PC-3 (cell line): ENCODE data around the gene ZNF8. TPM values are rescaled to one million over a fixed set of nuclear protein-coding genes. Genes with fewer than 3 reads are reported as not detected.
"Not testable (repeated sequence)": the region's sequence is repeated elsewhere in the genome, so short reads cannot be mapped to it uniquely, and the experiment has no call there.

Experiments used
- ATAC-seq: fragments of 200-7000 bp; cut with Tn5 transposase; 2 replicates; pipeline ENCODE4 v1.9.1; 2020; ENCODE audit warnings: mild to moderate bottlenecking, moderate library complexity
- BruUV-seq: library from RNA; stranded (reverse); fragments of 400-500 nt; replicated peaks from 2 replicates; lab custom pipeline; 2021; lab: Mats Ljungman, UMichigan
- CTCF ChIA-PET: fragments of 300-600 bp; sonication (Branson Sonifier 250); formaldehyde crosslinking; loops from one replicate; lab custom pipeline; 2022; ENCODE audit warnings: antibody characterized with exemption; lab: Charles Lee
- POLR2A ChIA-PET: fragments of 300-600 bp; sonication (Branson Sonifier 250); formaldehyde crosslinking; loops from one replicate; lab custom pipeline; 2022; ENCODE audit warnings: antibody characterized with exemption; ENCODE audit not compliant: unreplicated experiment; lab: Charles Lee
- DNase-seq: peaks from one replicate; pipeline ENCODE4 v3.0.0-alpha.2; 2015
- H2AFZ ChIP-seq: fragments of 300-600 bp; sonication (generic); 2 replicates; pipeline ENCODE4 v1.6.0; 2016; ENCODE audit warnings: antibody characterized with exemption, low read length
- H3F3A ChIP-seq: fragments of 300-600 bp; sonication (generic); one replicate; pipeline ENCODE4 v1.6.0; 2017; ENCODE audit warnings: antibody characterized with exemption, low read length, control low read depth, mild to moderate bottlenecking; ENCODE audit not compliant: unreplicated experiment
- H3K27ac ChIP-seq: fragments of 300-600 bp; sonication (generic); 2 replicates; pipeline ENCODE4 v1.5.1; 2016; ENCODE audit warnings: mild to moderate bottlenecking, low read length
- H3K27me3 ChIP-seq: fragments of 300-600 bp; sonication (generic); 2 replicates; pipeline ENCODE4 v1.6.1; 2016; ENCODE audit warnings: low read length, mixed read lengths
- H3K36me3 ChIP-seq: fragments of 300-600 bp; sonication (generic); 2 replicates; pipeline ENCODE4 v1.6.1; 2016; ENCODE audit warnings: low read depth, mixed run types, low read length, mixed read lengths
- H3K4me1 ChIP-seq: fragments of 300-600 bp; sonication (generic); 2 replicates; pipeline ENCODE4 v1.5.1; 2016; ENCODE audit warnings: low read length; ENCODE audit not compliant: insufficient read depth
- H3K4me2 ChIP-seq: fragments of 300-600 bp; sonication (generic); 2 replicates; pipeline ENCODE4 v1.6.0; 2016; ENCODE audit warnings: low read length
- H3K4me3 ChIP-seq: fragments of 300-600 bp; sonication (generic); 2 replicates; pipeline ENCODE4 v1.5.1; 2016; ENCODE audit warnings: mild to moderate bottlenecking, low read length, mixed read lengths
- H3K79me2 ChIP-seq: fragments of 300-600 bp; sonication (generic); 2 replicates; pipeline ENCODE4 v1.6.1; 2017; ENCODE audit warnings: low read length, mixed read lengths
- H3K9ac ChIP-seq: fragments of 300-600 bp; sonication (generic); 2 replicates; pipeline ENCODE4 v1.6.0; 2016; ENCODE audit warnings: mild to moderate bottlenecking, low read length
- H3K9me2 ChIP-seq: fragments of 300-600 bp; sonication (generic); replicated peaks from 2 replicates; pipeline ENCODE4 v1.6.1; 2016; ENCODE audit warnings: mixed run types, low read length, mixed read lengths
- H3K9me3 ChIP-seq: fragments of 300-600 bp; sonication (generic); 2 replicates; pipeline ENCODE4 v1.6.1; 2016; ENCODE audit warnings: low read length, mixed read lengths
- H4K20me1 ChIP-seq: fragments of 300-600 bp; sonication (generic); 2 replicates; pipeline ENCODE4 v1.6.1; 2016; ENCODE audit warnings: low read length, mixed read lengths
- CTCF ChIP-seq: fragments of 300-600 bp; sonication (generic); conservative IDR thresholded peaks from 2 replicates; pipeline ENCODE4 v1.5.1; 2017; ENCODE audit warnings: antibody characterized with exemption, low read depth, mild to moderate bottlenecking, low read length
- EZH2 ChIP-seq: fragments of 300-600 bp; sonication (generic); IDR thresholded peaks from one replicate; pipeline ENCODE4 v1.6.1; 2017; ENCODE audit warnings: antibody characterized with exemption, mild to moderate bottlenecking, low read length; ENCODE audit not compliant: unreplicated experiment
- EZH2phosphoT487 ChIP-seq: fragments of 300-600 bp; sonication (generic); IDR thresholded peaks from 2 replicates; pipeline ENCODE4 v1.6.1; 2018; ENCODE audit warnings: mild to moderate bottlenecking, antibody characterized with exemption, low read length, borderline replicate concordance
- intact Hi-C: fragments of 100-400 bp; cut with micrococcal nuclease; formaldehyde crosslinking; loops from 2 replicates; pipeline ENCODE4 v1.9.0; 2023
- total RNA-seq: library from RNA; depleted of rRNA; stranded (reverse); fragments of >200 nt; gene quantifications from 2 replicates; pipeline ENCODE4 v1.2.3, GENCODE V29; 2014

Gene ZNF8
- total RNA-seq, 1 experiment from 2014 or later: 7.3 TPM

GRCh38 chr19:58252102-58252685 lies 26.6 kb upstream of the ZNF8 start:
- Histone ChIP-seq H3K4me1 (no peaks in the 10 kb centered on the region), H3K27me3 (no peaks in the 10 kb centered on the region), H3K4me3 (no peak overlapping the region; the same call in 1 of the 2 replicates), H3K27ac (no peak overlapping the region), H3K9me3 (peaks cover 79% of the 10 kb centered on the region), H3K79me2 (no peaks in the 10 kb centered on the region), H2AFZ (no peak overlapping the region), H3K36me3 (peaks cover 95% of the 10 kb centered on the region), H3F3A (no peaks in the 10 kb centered on the region), H4K20me1 (no peaks in the 10 kb centered on the region), H3K9ac (no peak overlapping the region), H3K9me2 (no peaks in the 10 kb centered on the region), H3K4me2 (no peak overlapping the region)
- intact Hi-C loops: no loop called here
- POLR2A ChIA-PET: no interaction called here
- DNase-seq (peak; percentile 30), ATAC-seq (no peak)
- CTCF ChIA-PET: no interaction called here
- BruUV-seq: no TSS peak
- TF ChIP-seq EZH2 (no peak), EZH2phosphoT487 (no peak), CTCF (no peak)

GRCh38 chr19:58258259-58258658 lies 20.5 kb upstream of the ZNF8 start:
- CTCF ChIA-PET, ATAC-seq: not testable (repeated sequence)
- peaks cover 96% of the 10 kb centered on the region for H3K36me3 ChIP-seq

GRCh38 chr19:58261600-58261967 lies 17.2 kb upstream of the ZNF8 start:
- Histone ChIP-seq H3K9me3 (peaks cover 84% of the 10 kb centered on the region), H2AFZ (no peak overlapping the region), H3K4me2 (no peak overlapping the region), H3K27me3 (no peaks in the 10 kb centered on the region), H3K79me2 (no peaks in the 10 kb centered on the region), H3K27ac (no peak overlapping the region), H3K9me2 (no peaks in the 10 kb centered on the region), H3K4me1 (no peaks in the 10 kb centered on the region), H3K36me3 (peaks cover 91% of the 10 kb centered on the region), H3K4me3 (peak overlapping the region; percentile 7; the same call in 1 of the 2 replicates), H4K20me1 (no peaks in the 10 kb centered on the region), H3K9ac (no peak overlapping the region), H3F3A (no peaks in the 10 kb centered on the region)
- intact Hi-C loops: no loop called here
- TF ChIP-seq CTCF: no peak
- TF ChIP-seq EZH2phosphoT487: no peak
- no peak for TF ChIP-seq EZH2
- no peak for DNase-seq
- ChIA-PET POLR2A (no interaction called here), CTCF (no interaction called here)
- no peak for ATAC-seq
- BruUV-seq: no TSS peak

More at GRCh38 chr19:58258259-58258658, 20.5 kb upstream of the ZNF8 start:
- H3K9ac ChIP-seq, H3K27ac ChIP-seq, H3K79me2 ChIP-seq, H3K9me2 ChIP-seq, H4K20me1 ChIP-seq, POLR2A ChIA-PET, H3K27me3 ChIP-seq, H3F3A ChIP-seq, H3K4me2 ChIP-seq, DNase-seq, H3K4me1 ChIP-seq, BruUV-seq, H2AFZ ChIP-seq, H3K4me3 ChIP-seq, intact Hi-C loops: not testable (repeated sequence)
- peaks cover 85% of the 10 kb centered on the region for H3K9me3 ChIP-seq
